Uterus (tissue), 2 donors: ENCODE results near the gene COX10.

ENCODE experiments used
- CTCF ChIP-seq, 4 experiments: fragments of 200-600 bp in 2 of 4; fragments of 450-650 bp in 2 of 4; sonication (generic) in 2 of 4; IDR thresholded peaks; one replicate each; pipeline ENCODE4 v1.5.1; 2016 to 2019; ENCODE audit warnings: antibody characterized with exemption in 4 of 4, mild to moderate bottlenecking in 2 of 4, moderate library complexity in 1 of 4
- POLR2A ChIP-seq, 2 donors: fragments of 450-650 bp; IDR thresholded peaks; one replicate each; pipeline ENCODE4 v1.6.1; 2016; ENCODE audit warnings: antibody characterized with exemption in 2 of 2, mild to moderate bottlenecking in 1 of 2, moderate library complexity in 1 of 2

- TF ChIP-seq CTCF (IDR thresholded peaks at IDR 0.05) (no peak), POLR2A (IDR thresholded peaks at IDR 0.05) (no peak)
These were observed 25.6 kb downstream of the COX10 start for GRCh38 chr17:14094676-14095601.
